Mesodermal cell (in vitro differentiated cells): ENCODE results near the gene CD3E.
"Not testable (repeated sequence)": the region's sequence is repeated elsewhere in the genome, so short reads cannot be mapped to it uniquely, and the experiment has no call there.

Experiments used
- H3K27ac ChIP-seq: 2 replicates; pipeline ENCODE4 v1.7.0; 2013; ENCODE audit warnings: mild to moderate bottlenecking, low read depth, low read length, moderate library complexity; ENCODE audit not compliant: severe bottlenecking
- H3K36me3 ChIP-seq: 2 replicates; pipeline ENCODE4 v1.7.1; 2013; ENCODE audit warnings: mild to moderate bottlenecking, low read length, moderate library complexity; ENCODE audit not compliant: control insufficient read depth, insufficient read depth
- H3K4me1 ChIP-seq: one replicate; pipeline ENCODE4 v1.7.1; 2013; ENCODE audit warnings: mild to moderate bottlenecking, low read length; ENCODE audit not compliant: insufficient read depth, control insufficient read depth, poor library complexity, severe bottlenecking
- H3K4me3 ChIP-seq: 2 replicates; pipeline ENCODE4 v1.7.0; 2013; ENCODE audit warnings: low read length, control low read depth, mild to moderate bottlenecking; ENCODE audit not compliant: insufficient read depth, poor library complexity, severe bottlenecking; ENCODE audit errors: extremely low read depth
- H3K9me3 ChIP-seq: 2 replicates; pipeline ENCODE4 v1.7.1; 2013; ENCODE audit warnings: mild to moderate bottlenecking, low read length, moderate library complexity; ENCODE audit not compliant: control insufficient read depth
- WGBS, 2 experiments: methylation state at CpG; one replicate each; pipeline ENCODE4 v1.1.5; 2013; ENCODE audit warnings: missing lambda C conversion rate in 2 of 2; ENCODE audit not compliant: insufficient coverage in 2 of 2; 5-methylcytosine and 5-hydroxymethylcytosine counted together

CD3E gene

GRCh38 chr11:118290923-118291322, 13.6 kb upstream of the CD3E start:
- Histone ChIP-seq H3K27ac (no peak overlapping the region), H3K9me3 (no peaks in the 10 kb centered on the region), H3K4me3 (no peak overlapping the region), H3K36me3 (no peaks in the 10 kb centered on the region), H3K4me1 (no peaks in the 10 kb centered on the region)
- 31 to 35% methylated on average over 8 to 9 of the region's 9 CpGs for WGBS, 2 experiments

- no peaks in the 10 kb centered on the region for H3K4me1 ChIP-seq
- 91 to 94% methylated on average over 2 to 6 of the region's 9 CpGs for WGBS, 2 experiments
Measured at GRCh38 chr11:118291477-118292135, 12.9 kb upstream of the CD3E start.

DNA sequence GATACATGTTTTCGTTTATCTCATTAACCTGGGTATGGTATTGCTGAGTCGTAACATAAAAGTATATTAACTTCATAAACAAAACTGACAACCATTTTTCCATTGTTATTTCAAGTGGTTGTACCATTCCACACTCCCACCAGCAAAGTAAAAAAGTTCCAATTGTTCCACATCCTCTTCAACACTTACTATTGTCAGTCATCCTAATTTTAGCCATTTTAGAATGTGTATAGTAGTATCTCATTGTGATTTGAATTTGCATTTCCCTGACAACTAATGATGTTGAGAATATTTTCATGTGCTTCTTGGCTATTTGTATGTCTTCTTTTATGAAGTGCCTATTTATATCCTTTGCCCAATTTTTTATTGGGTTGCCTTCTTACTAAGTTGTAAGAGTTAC, 10.5 kb upstream of the CD3E start:
- H3K4me3 ChIP-seq = no peak overlapping the region
- H3K9me3 ChIP-seq = no peaks in the 10 kb centered on the region
- no CpG with 5 or more reads among the region's 2 CpGs for WGBS, 2 experiments
- H3K4me1 ChIP-seq = no peaks in the 10 kb centered on the region
- no peaks in the 10 kb centered on the region for H3K36me3 ChIP-seq
- no peak overlapping the region for H3K27ac ChIP-seq

More at GRCh38 chr11:118291477-118292135, 12.9 kb upstream of the CD3E start:
- H3K9me3 ChIP-seq = no peaks in the 10 kb centered on the region
- no peak overlapping the region for H3K4me3 ChIP-seq
- no peak overlapping the region for H3K27ac ChIP-seq
- H3K36me3 ChIP-seq = no peaks in the 10 kb centered on the region

DNA sequence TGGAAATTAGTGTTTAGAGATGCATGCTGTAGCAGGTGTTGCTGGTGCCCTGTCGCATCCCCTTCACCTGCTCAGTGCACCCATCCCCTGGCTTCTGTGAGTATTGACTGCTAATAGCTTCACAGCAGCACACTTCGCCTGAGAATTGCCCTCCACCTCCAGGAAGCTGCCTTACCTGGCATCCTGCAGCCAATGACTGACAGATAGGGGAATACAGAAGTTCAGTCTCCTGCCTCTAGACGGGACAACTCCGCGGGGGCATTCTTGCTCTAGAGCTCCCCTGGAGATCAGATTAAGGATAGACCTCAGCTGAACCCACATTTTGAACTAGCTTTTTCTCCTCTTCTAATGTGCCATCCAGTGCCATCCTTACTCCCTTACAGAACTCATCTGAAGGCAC, 9.3 kb upstream of the CD3E start:
- no peak overlapping the region for H3K27ac ChIP-seq
- no peaks in the 10 kb centered on the region for H3K36me3 ChIP-seq
- 61 to 82% methylated on average over 4 to 5 of the region's 5 CpGs for WGBS, 2 experiments
- H3K4me1 ChIP-seq = no peaks in the 10 kb centered on the region
- H3K4me3 ChIP-seq = no peak overlapping the region
- H3K9me3 ChIP-seq = no peaks in the 10 kb centered on the region

- no peaks in the 10 kb centered on the region for H3K36me3 ChIP-seq
- WGBS, 2 experiments = 88 to 93% methylated on average over 2 of the region's 3 CpGs
- H3K4me1 ChIP-seq = no peaks in the 10 kb centered on the region
- H3K9me3 ChIP-seq = no peaks in the 10 kb centered on the region
- H3K4me3 ChIP-seq = no peak overlapping the region
- H3K27ac ChIP-seq = no peak overlapping the region
Measured at GRCh38 chr11:118295815-118296454, 8.6 kb upstream of the CD3E start.

GRCh38 chr11:118301600-118302195, 2.8 kb upstream of the CD3E start:
- WGBS, 2 experiments = 61 to 82% methylated on average over 6 to 8 of the region's 8 CpGs
- H3K27ac ChIP-seq = no peak overlapping the region
- H3K36me3 ChIP-seq = no peaks in the 10 kb centered on the region
- no peaks in the 10 kb centered on the region for H3K9me3 ChIP-seq
- no peak overlapping the region for H3K4me3 ChIP-seq
- H3K4me1 ChIP-seq = no peaks in the 10 kb centered on the region

- WGBS, 2 experiments = no CpG with 5 or more reads among the region's 1 CpG
- Histone ChIP-seq H3K27ac (no peak overlapping the region), H3K36me3 (no peaks in the 10 kb centered on the region), H3K9me3 (no peaks in the 10 kb centered on the region), H3K4me3 (no peak overlapping the region), H3K4me1 (no peaks in the 10 kb centered on the region)
Measured at GRCh38 chr11:118304227-118304567, 333 bp upstream of the CD3E start.

DNA sequence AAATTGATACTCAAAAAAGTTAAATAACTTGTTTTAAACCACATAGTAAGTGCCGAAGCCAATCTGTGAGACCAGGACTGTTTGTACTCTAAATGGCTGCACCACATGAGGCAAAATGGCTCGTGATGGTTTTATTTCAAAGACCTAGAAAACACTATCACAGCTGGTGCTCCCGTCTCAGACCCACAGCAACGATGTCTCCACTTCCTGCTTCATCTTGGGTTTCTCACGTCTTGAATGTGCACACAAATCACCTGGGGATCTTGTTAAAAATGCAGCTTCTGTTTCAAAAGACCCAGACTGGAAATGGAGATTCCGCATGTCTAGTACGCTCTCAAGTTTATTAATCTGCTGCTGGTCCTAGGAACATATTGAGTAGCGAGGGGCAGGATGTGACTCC, 1.2 kb downstream of the CD3E start:
- 78 to 79% methylated on average over 8 of the region's 8 CpGs for WGBS, 2 experiments
- Histone ChIP-seq H3K36me3 (no peaks in the 10 kb centered on the region), H3K27ac (no peak overlapping the region), H3K9me3 (no peaks in the 10 kb centered on the region), H3K4me3 (no peak overlapping the region), H3K4me1 (no peaks in the 10 kb centered on the region)

DNA sequence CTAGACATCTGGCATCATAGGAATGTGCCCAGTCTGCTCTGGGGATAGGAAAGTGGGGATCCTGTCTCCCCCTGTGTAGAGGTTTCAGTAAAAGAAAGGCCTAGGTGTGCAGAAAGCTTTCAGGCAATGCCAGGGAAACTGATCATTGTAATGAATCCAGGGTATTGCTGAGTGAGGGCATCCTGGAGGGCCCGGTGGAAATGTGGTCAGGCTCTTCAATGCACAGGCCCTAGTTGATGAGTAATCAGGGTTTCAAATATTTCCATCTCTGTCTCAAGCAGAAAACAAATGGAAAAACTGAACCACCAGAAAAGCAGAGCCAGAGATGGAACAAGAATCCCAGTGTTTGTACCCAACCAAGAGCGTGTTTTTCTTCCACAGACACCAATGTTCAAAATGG, 2.0 kb downstream of the CD3E start:
- no peak overlapping the region for H3K4me3 ChIP-seq
- no peak overlapping the region for H3K27ac ChIP-seq
- WGBS, 2 experiments = 90 to 100% methylated on average over 1 to 2 of the region's 2 CpGs
- H3K9me3 ChIP-seq = no peaks in the 10 kb centered on the region
- H3K4me1 ChIP-seq = no peaks in the 10 kb centered on the region
- no peaks in the 10 kb centered on the region for H3K36me3 ChIP-seq

DNA sequence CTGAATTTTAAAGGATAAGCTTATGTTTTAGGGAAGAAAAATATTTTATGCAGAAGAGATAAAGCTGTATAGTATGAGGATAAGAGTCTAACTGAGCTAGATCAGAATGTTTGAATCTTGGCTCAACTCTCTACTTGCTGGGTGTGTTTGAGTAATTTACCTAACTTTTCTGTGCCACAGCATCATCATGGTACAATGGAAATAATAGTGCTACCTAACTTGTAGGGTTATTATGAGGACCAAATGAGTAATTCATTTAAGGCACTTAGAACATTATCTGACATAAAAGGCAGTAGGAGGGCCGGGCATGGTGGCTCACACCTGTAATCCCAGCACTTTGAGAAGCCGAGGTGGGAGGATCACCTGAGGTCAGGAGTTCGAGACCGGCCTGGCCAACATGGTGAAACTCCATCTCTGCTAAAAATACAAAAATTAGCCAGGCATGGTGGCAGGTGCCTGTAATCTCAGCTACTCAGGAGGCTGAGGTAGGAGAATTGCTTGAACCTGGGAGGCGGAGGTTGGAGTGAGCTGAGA, 4.5 kb downstream of the CD3E start:
- WGBS, 2 experiments = 73 to 94% methylated on average over 2 to 4 of the region's 5 CpGs
- H3K36me3 ChIP-seq, H3K27ac ChIP-seq, H3K4me1 ChIP-seq, H3K9me3 ChIP-seq, H3K4me3 ChIP-seq: not testable (repeated sequence)

DNA sequence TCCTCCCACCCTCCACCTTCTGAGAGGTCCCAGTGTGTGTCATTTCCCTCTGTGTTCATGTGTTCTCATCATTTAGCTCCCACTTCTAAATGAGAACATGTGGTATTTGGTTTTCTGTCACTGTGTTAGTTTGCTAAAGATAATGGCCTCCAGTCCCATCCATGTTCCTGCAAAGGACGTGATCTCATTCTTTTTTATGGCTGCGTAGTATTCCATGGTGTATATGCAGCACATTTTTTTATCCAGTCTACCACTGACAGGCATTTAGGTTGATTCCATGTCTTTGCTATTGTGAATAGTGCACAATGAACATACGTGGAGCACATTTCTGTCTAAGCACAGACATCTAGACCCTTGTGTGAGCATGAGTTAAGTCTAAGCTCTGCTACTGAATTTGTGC, 5.7 kb downstream of the CD3E start:
- Histone ChIP-seq H3K36me3 (no peaks in the 10 kb centered on the region), H3K4me1 (peaks cover 4% of the 10 kb centered on the region), H3K4me3 (no peak overlapping the region), H3K27ac (no peak overlapping the region), H3K9me3 (no peaks in the 10 kb centered on the region)
- 66 to 92% methylated on average over 2 of the region's 3 CpGs for WGBS, 2 experiments
